ENCODE measurements around the gene KLHL21. TPM values are rescaled to one million over a fixed set of nuclear protein-coding genes. Genes with fewer than 3 reads are reported as not detected.

Gene KLHL21
- total and polyA plus RNA-seq, 4 experiments from 2014 or later = 18.3 to 85.2 (median 56.6) TPM

- H3K4me3 Mint-ChIP-seq = peak overlapping the region in 2 of 8 donors; percentile 17 to 25
- no peak for DNase-seq
- Histone ChIP-seq H3K36me3 (ENCODE audit: insufficient read depth, low read length) (peaks cover 12% of the 10 kb centered on the region), H3K27ac (ENCODE audit: low read depth, low read length) (no peak overlapping the region), H3K27me3 (ENCODE audit: insufficient read depth, low read length) (no peaks in the 10 kb centered on the region), H3K4me3 (ENCODE audit: low read length in 2 of 2) (no peak overlapping the region), H3K9me3 (ENCODE audit: control insufficient read depth in 1 of 2, low read length in 2 of 2) (no peaks in the 10 kb centered on the region), H3K4me1 (ENCODE audit: insufficient read depth, low read length) (peaks cover 33% of the 10 kb centered on the region)
- ChIA-PET CTCF (ENCODE audit: partially characterized antibody) (no interaction called here), POLR2A (ENCODE audit: partially characterized antibody) (interaction anchor here (13.0 kb wide), 1 partner anchor 16 kb away, joined by 273 read pairs; the partner anchor contains the start of gene KLHL21)
- intact Hi-C loops (cut with micrococcal nuclease) = no loop called here
- peaks cover 0 to 17% of the 10 kb centered on the region in 2 donors for H3K36me3 Mint-ChIP-seq
- H3K27ac Mint-ChIP-seq = peak overlapping the region in 6 of 7 donors; percentile 11 to 87 (median 54)
- H3K4me1 Mint-ChIP-seq = peaks cover 23 to 57% (median 33%) of the 10 kb centered on the region in 4 donors
- no peaks in the 10 kb centered on the region for H3K27me3 Mint-ChIP-seq
- H3K9me3 Mint-ChIP-seq = no peaks in the 10 kb centered on the region
Observed at GRCh38 chr1:6584126-6585080, 18.3 kb downstream of the KLHL21 start.

GRCh38 chr1:6582370-6582769 is 20.3 kb downstream of the KLHL21 start:
- Histone ChIP-seq H3K27ac (ENCODE audit: low read depth, low read length) (no peak overlapping the region), H3K4me1 (ENCODE audit: insufficient read depth, low read length) (peaks cover 38% of the 10 kb centered on the region), H3K27me3 (ENCODE audit: insufficient read depth, low read length) (no peaks in the 10 kb centered on the region), H3K36me3 (ENCODE audit: insufficient read depth, low read length) (peaks cover 5% of the 10 kb centered on the region), H3K9me3 (ENCODE audit: control insufficient read depth in 1 of 2, low read length in 2 of 2) (no peaks in the 10 kb centered on the region), H3K4me3 (ENCODE audit: low read length in 2 of 2) (no peak overlapping the region)
- Mint-ChIP-seq H3K4me3 (peak overlapping the region; percentile 22 to 73 (median 52)), H3K27me3 (no peaks in the 10 kb centered on the region), H3K9me3 (no peaks in the 10 kb centered on the region), H3K4me1 (peaks cover 24 to 56% (median 36%) of the 10 kb centered on the region in 4 donors), H3K36me3 (peaks cover 0 to 11% of the 10 kb centered on the region in 2 donors), H3K27ac (peak overlapping the region; percentile 35 to 96 (median 86))
- POLR2A ChIA-PET (ENCODE audit: partially characterized antibody) = interaction anchor here (13.0 kb wide), 1 partner anchor 18 kb away, joined by 273 read pairs; the partner anchor contains the start of gene KLHL21
- intact Hi-C loops (cut with micrococcal nuclease) = no loop called here
- CTCF ChIA-PET (ENCODE audit: partially characterized antibody) = interaction anchor here (1.0 to 1.4 kb wide), 2 partner anchors 28 to 215 kb away, joined by 3 to 4 read pairs; partner anchors contain the start of genes NOL9 and TAS1R1
- no peak for DNase-seq

GRCh38 chr1:6581561-6582305 is 20.9 kb downstream of the KLHL21 start:
- H3K27me3 Mint-ChIP-seq = no peaks in the 10 kb centered on the region

GRCh38 chr1:6580593-6581409 is 21.9 kb downstream of the KLHL21 start:
- H3K9me3 Mint-ChIP-seq = no peaks in the 10 kb centered on the region
- H3K27me3 Mint-ChIP-seq = no peaks in the 10 kb centered on the region
- Histone ChIP-seq H3K27ac (ENCODE audit: low read depth, low read length) (peak overlapping the region; percentile 83), H3K4me3 (ENCODE audit: low read length in 2 of 2) (peak overlapping the region; percentile 69 to 76), H3K27me3 (ENCODE audit: insufficient read depth, low read length) (no peaks in the 10 kb centered on the region), H3K4me1 (ENCODE audit: insufficient read depth, low read length) (peaks cover 38% of the 10 kb centered on the region), H3K9me3 (ENCODE audit: control insufficient read depth in 1 of 2, low read length in 2 of 2) (no peaks in the 10 kb centered on the region), H3K36me3 (ENCODE audit: insufficient read depth, low read length) (no peaks in the 10 kb centered on the region)
- ChIA-PET CTCF (ENCODE audit: partially characterized antibody) (interaction anchor here (0.7 to 2.3 kb wide), 10 partner anchors 9 to 66 kb away, joined by 3 to 13 read pairs (median 4); partner anchors contain the start of genes KLHL21, NOL9, TAS1R1 and THAP3), POLR2A (ENCODE audit: partially characterized antibody) (interaction anchor here (1.1 to 13.0 kb wide), 17 partner anchors 8 to 121 kb away, joined by 3 to 273 read pairs (median 5); partner anchors contain the start of genes KLHL21, NOL9, PHF13 and TAS1R1)
- H3K27ac Mint-ChIP-seq = peak overlapping the region; percentile 96 to 99 (median 99)
- intact Hi-C loops (cut with micrococcal nuclease) = loop anchor here (1.0 kb wide), 1 partner anchor 20 kb away; no protein-coding TSS in a partner anchor
- no peak for DNase-seq
- peaks cover 0 to 11% of the 10 kb centered on the region in 2 donors for H3K36me3 Mint-ChIP-seq
- H3K4me1 Mint-ChIP-seq = peaks cover 22 to 49% (median 36%) of the 10 kb centered on the region in 4 donors
- peak overlapping the region; percentile 92 to 99 (median 96) for H3K4me3 Mint-ChIP-seq

More at GRCh38 chr1:6581561-6582305, 20.9 kb downstream of the KLHL21 start:
- Histone ChIP-seq H3K4me3 (ENCODE audit: low read length in 2 of 2) (no peak overlapping the region), H3K36me3 (ENCODE audit: insufficient read depth, low read length) (peaks cover 2% of the 10 kb centered on the region), H3K27me3 (ENCODE audit: insufficient read depth, low read length) (no peaks in the 10 kb centered on the region), H3K9me3 (ENCODE audit: control insufficient read depth in 1 of 2, low read length in 2 of 2) (no peaks in the 10 kb centered on the region), H3K27ac (ENCODE audit: low read depth, low read length) (peak overlapping the region; percentile 83), H3K4me1 (ENCODE audit: insufficient read depth, low read length) (peaks cover 38% of the 10 kb centered on the region)
- ChIA-PET POLR2A (ENCODE audit: partially characterized antibody) (interaction anchor here (1.6 to 13.0 kb wide), 4 partner anchors 19 to 42 kb away, joined by 3 to 273 read pairs (median 18); partner anchors contain the start of genes KLHL21, NOL9, TAS1R1 and THAP3), CTCF (ENCODE audit: partially characterized antibody) (interaction anchor here (0.7 to 2.3 kb wide), 5 partner anchors 13 to 65 kb away, joined by 3 to 13 read pairs (median 4); partner anchors contain the start of genes KLHL21, NOL9 and TAS1R1)
- Mint-ChIP-seq H3K9me3 (no peaks in the 10 kb centered on the region), H3K4me1 (peaks cover 22 to 49% (median 36%) of the 10 kb centered on the region in 4 donors), H3K4me3 (peak overlapping the region; percentile 52 to 98 (median 93)), H3K36me3 (peaks cover 0 to 11% of the 10 kb centered on the region in 2 donors), H3K27ac (peak overlapping the region; percentile 86 to 99 (median 96))
- intact Hi-C loops (cut with micrococcal nuclease) = no loop called here
- no peak for DNase-seq

- Histone ChIP-seq H3K9me3 (ENCODE audit: control insufficient read depth in 1 of 2, low read length in 2 of 2) (no peaks in the 10 kb centered on the region), H3K4me3 (ENCODE audit: low read length in 2 of 2) (peak overlapping the region; percentile 69 to 76), H3K4me1 (ENCODE audit: insufficient read depth, low read length) (peaks cover 38% of the 10 kb centered on the region), H3K27ac (ENCODE audit: low read depth, low read length) (peak overlapping the region; percentile 83), H3K27me3 (ENCODE audit: insufficient read depth, low read length) (no peaks in the 10 kb centered on the region), H3K36me3 (ENCODE audit: insufficient read depth, low read length) (no peaks in the 10 kb centered on the region)
- ChIA-PET POLR2A (ENCODE audit: partially characterized antibody) (interaction anchor here (0.8 to 13.0 kb wide), 21 partner anchors 9 to 187 kb away, joined by 3 to 273 read pairs (median 5); partner anchors contain the start of genes ACOT7, KLHL21, NOL9 and PHF13), CTCF (ENCODE audit: partially characterized antibody) (interaction anchor here (0.7 to 2.3 kb wide), 9 partner anchors 9 to 90 kb away, joined by 3 to 13 read pairs (median 4); partner anchors contain the start of genes KLHL21, NOL9, TAS1R1 and THAP3)
- no peaks in the 10 kb centered on the region for H3K27me3 Mint-ChIP-seq
- peak overlapping the region; percentile 96 to 99 (median 99) for H3K27ac Mint-ChIP-seq
- no peaks in the 10 kb centered on the region for H3K9me3 Mint-ChIP-seq
- H3K4me3 Mint-ChIP-seq = peak overlapping the region; percentile 92 to 99 (median 96)
- peak in 1 of 5 donors; percentile 12 for DNase-seq
- peaks cover 0 to 11% of the 10 kb centered on the region in 2 donors for H3K36me3 Mint-ChIP-seq
- intact Hi-C loops (cut with micrococcal nuclease) = loop anchor here (1.0 kb wide), 1 partner anchor 21 kb away; no protein-coding TSS in a partner anchor
- H3K4me1 Mint-ChIP-seq = peaks cover 22 to 48% (median 35%) of the 10 kb centered on the region in 4 donors
Observed at GRCh38 chr1:6580119-6580592, 22.5 kb downstream of the KLHL21 start.

Measured in CD4-positive, alpha-beta memory T cell (primary cell).